Neutrophil (primary cell): Measurements from ENCODE around the gene METRNL.
A peak's percentile ranks its signal among the peaks of the same experiment; 100 is the strongest.

Source experiments
- H3K27ac ChIP-seq: fragments of 200-600 bp; sonication (generic); 2 replicates; pipeline ENCODE4 v1.5.1; 2016; ENCODE audit warnings: mild to moderate bottlenecking, moderate library complexity
- H3K27me3 ChIP-seq: fragments of 200-600 bp; sonication (generic); 2 replicates; pipeline ENCODE4 v1.6.0; 2016; ENCODE audit warnings: mild to moderate bottlenecking
- H3K36me3 ChIP-seq: fragments of 200-600 bp; sonication (generic); 2 replicates; pipeline ENCODE4 v1.5.1; 2017
- H3K4me1 ChIP-seq, 2 experiments: fragments of 200-600 bp in 1 of 2; sonication (generic) in 1 of 2; 1 replicate in 1 of 2; 2 replicates in 1 of 2; pipeline versions ENCODE4 v1.5.1 to v1.6.1; 2013 to 2016; ENCODE audit warnings: low read depth in 1 of 2, low read length in 1 of 2, mild to moderate bottlenecking in 1 of 2, moderate library complexity in 1 of 2; ENCODE audit not compliant: control insufficient read depth in 1 of 2, insufficient read depth in 1 of 2
- H3K4me3 ChIP-seq, 2 experiments: fragments of 200-600 bp in 1 of 2; sonication (generic) in 1 of 2; 1 replicate in 1 of 2; 2 replicates in 1 of 2; pipeline ENCODE4 v1.5.1; 2013 to 2016; ENCODE audit warnings: low read depth in 1 of 2, low read length in 1 of 2, mild to moderate bottlenecking in 1 of 2, moderate library complexity in 1 of 2
- H3K9me3 ChIP-seq: fragments of 200-600 bp; sonication (generic); 2 replicates; pipeline ENCODE4 v1.5.1; 2016
- TF ChIP-seq, protein P1 (sequence below): fragments of 200-600 bp; sonication (generic); IDR thresholded peaks from 2 replicates; pipeline ENCODE4 v1.5.1; 2016; ENCODE audit warnings: antibody characterized with exemption

The METRNL gene

GRCh38 chr17:83079766-83080578 lies 563 bp downstream of the METRNL start:
- Histone ChIP-seq H3K27me3 (peaks cover 87% of the 10 kb centered on the region), H3K4me3 (peak overlapping the region; percentile 70 to 72), H3K9me3 (no peaks in the 10 kb centered on the region), H3K36me3 (no peaks in the 10 kb centered on the region), H3K27ac (peak overlapping the region; percentile 78), H3K4me1 (peaks cover 27 to 30% of the 10 kb centered on the region in 2 experiments)
- TF ChIP-seq, protein P1, sequence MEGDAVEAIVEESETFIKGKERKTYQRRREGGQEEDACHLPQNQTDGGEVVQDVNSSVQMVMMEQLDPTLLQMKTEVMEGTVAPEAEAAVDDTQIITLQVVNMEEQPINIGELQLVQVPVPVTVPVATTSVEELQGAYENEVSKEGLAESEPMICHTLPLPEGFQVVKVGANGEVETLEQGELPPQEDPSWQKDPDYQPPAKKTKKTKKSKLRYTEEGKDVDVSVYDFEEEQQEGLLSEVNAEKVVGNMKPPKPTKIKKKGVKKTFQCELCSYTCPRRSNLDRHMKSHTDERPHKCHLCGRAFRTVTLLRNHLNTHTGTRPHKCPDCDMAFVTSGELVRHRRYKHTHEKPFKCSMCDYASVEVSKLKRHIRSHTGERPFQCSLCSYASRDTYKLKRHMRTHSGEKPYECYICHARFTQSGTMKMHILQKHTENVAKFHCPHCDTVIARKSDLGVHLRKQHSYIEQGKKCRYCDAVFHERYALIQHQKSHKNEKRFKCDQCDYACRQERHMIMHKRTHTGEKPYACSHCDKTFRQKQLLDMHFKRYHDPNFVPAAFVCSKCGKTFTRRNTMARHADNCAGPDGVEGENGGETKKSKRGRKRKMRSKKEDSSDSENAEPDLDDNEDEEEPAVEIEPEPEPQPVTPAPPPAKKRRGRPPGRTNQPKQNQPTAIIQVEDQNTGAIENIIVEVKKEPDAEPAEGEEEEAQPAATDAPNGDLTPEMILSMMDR: no peak

- Histone ChIP-seq H3K9me3 (no peaks in the 10 kb centered on the region), H3K4me1 (peaks cover 27 to 30% of the 10 kb centered on the region in 2 experiments), H3K27me3 (peaks cover 87% of the 10 kb centered on the region), H3K36me3 (peaks cover 5% of the 10 kb centered on the region), H3K4me3 (peak overlapping the region; percentile 70 to 72), H3K27ac (peak overlapping the region; percentile 78)
- TF ChIP-seq, protein P1: no peak
Observed at GRCh38 chr17:83080579-83080857, 1.1 kb downstream of the METRNL start.

DNA sequence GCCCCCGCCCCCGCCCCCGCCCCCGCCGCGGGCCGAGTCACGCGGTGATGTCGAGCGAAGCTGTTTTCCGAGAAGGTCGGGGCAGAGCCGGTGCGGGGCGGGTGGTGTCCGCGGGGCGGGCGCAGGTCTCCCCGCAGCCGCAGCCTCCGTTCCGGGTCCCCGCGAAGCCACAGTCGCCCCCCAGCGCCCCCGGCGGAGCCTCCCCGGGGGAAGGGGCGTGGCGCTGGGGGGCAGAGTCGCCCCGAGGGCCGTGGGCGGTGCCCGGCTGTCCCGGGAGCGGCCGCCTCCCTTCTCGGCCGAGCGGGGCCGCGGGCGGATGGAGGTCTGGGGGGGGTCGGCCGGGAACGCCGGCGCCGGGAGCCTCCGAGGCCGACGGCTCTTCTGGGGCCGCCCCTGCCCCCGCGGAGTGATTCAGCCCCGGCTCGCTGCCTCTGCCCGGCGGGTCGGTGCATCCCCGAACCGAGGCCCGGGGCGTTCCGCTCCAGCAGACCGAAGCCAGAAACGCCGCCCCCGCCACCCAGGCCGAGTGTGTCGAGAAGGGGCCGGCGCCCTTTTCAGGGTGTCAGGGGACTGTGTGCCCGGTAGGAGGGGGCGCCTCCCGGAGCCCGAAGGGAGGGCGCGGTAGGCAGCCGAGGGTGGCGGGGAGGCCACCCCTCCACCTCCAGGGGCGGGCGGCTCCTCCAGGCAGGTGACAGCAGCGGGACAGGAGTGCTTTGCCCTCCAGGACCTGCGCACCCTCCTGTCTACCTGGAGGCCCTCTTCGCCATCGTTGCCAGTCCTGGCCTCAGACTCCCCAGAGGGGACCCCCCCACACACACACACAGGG lies 1.7 kb downstream of the METRNL start:
- Histone ChIP-seq H3K27ac (peak overlapping the region; percentile 78), H3K9me3 (no peaks in the 10 kb centered on the region), H3K36me3 (peaks cover 7% of the 10 kb centered on the region), H3K4me1 (peaks cover 27 to 30% of the 10 kb centered on the region in 2 experiments), H3K27me3 (peaks cover 86% of the 10 kb centered on the region), H3K4me3 (peak overlapping the region; percentile 70 to 72)
- TF ChIP-seq, protein P1: peak; percentile 19

GRCh38 chr17:83081684-83082201 lies 2.3 kb downstream of the METRNL start:
- H3K36me3 ChIP-seq: peaks cover 7% of the 10 kb centered on the region
- peak overlapping the region; percentile 78 for H3K27ac ChIP-seq
- peaks cover 79% of the 10 kb centered on the region for H3K27me3 ChIP-seq
- H3K4me3 ChIP-seq: peak overlapping the region; percentile 70 to 72
- no peaks in the 10 kb centered on the region for H3K9me3 ChIP-seq
- TF ChIP-seq, protein P1: no peak
- peaks cover 27 to 30% of the 10 kb centered on the region in 2 experiments for H3K4me1 ChIP-seq

GRCh38 chr17:83082424-83082823 lies 3.0 kb downstream of the METRNL start:
- H3K27ac ChIP-seq: no peak overlapping the region
- H3K4me1 ChIP-seq: peaks cover 27 to 30% of the 10 kb centered on the region in 2 experiments
- H3K36me3 ChIP-seq: peaks cover 7% of the 10 kb centered on the region
- TF ChIP-seq, protein P1: no peak
- no peaks in the 10 kb centered on the region for H3K9me3 ChIP-seq
- peak overlapping the region in 1 of 2 experiments; percentile 72 for H3K4me3 ChIP-seq
- H3K27me3 ChIP-seq: peaks cover 72% of the 10 kb centered on the region
